GM21515 (cell line): Measurements from ENCODE around the gene FOXO6.
A peak's percentile ranks its signal among the peaks of the same experiment; 100 is the strongest.

Experiments
- ATAC-seq: cut with Tn5 transposase; IDR thresholded peaks from one replicate; pipeline ENCODE4 v1.9.1; 2021; ENCODE audit not compliant: unreplicated experiment

The FOXO6 gene

GRCh38 chr1:41360786-41361494 is at the start of gene FOXO6:
FOXO6 (plus strand) TSS chr1:41361434.
- peak; percentile 89 for ATAC-seq

GRCh38 chr1:41312991-41313645 is 48.1 kb upstream of the FOXO6 start:
- no peak for ATAC-seq

- no peak for ATAC-seq
Measured at GRCh38 chr1:41313661-41314131, 47.5 kb upstream of the FOXO6 start.

- no peak for ATAC-seq
Measured at GRCh38 chr1:41314376-41315145, 46.7 kb upstream of the FOXO6 start.

GRCh38 chr1:41315146-41315822 is 46.0 kb upstream of the FOXO6 start:
- no peak for ATAC-seq

- no peak for ATAC-seq
Measured at GRCh38 chr1:41315871-41316270, 45.4 kb upstream of the FOXO6 start.

- ATAC-seq, result no peak
Measured at GRCh38 chr1:41317361-41317760, 43.9 kb upstream of the FOXO6 start.

GRCh38 chr1:41318135-41318534 is 43.1 kb upstream of the FOXO6 start:
- no peak for ATAC-seq

- no peak for ATAC-seq
Measured at GRCh38 chr1:41319106-41319755, 42.0 kb upstream of the FOXO6 start.

- no peak for ATAC-seq
Measured at GRCh38 chr1:41319807-41320711, 41.2 kb upstream of the FOXO6 start.

GRCh38 chr1:41320895-41321676 is 40.1 kb upstream of the FOXO6 start:
- ATAC-seq, result no peak

GRCh38 chr1:41322101-41322661 is 39.1 kb upstream of the FOXO6 start:
- ATAC-seq, result no peak

GRCh38 chr1:41322835-41323234 is 38.4 kb upstream of the FOXO6 start:
- ATAC-seq, result no peak

- ATAC-seq, result no peak
Measured at GRCh38 chr1:41323243-41323642, 38.0 kb upstream of the FOXO6 start.

- no peak for ATAC-seq
Measured at GRCh38 chr1:41325801-41326200, 35.4 kb upstream of the FOXO6 start.

- no peak for ATAC-seq
Measured at GRCh38 chr1:41327383-41327999, 33.7 kb upstream of the FOXO6 start.

- no peak for ATAC-seq
Measured at GRCh38 chr1:41328001-41328615, 33.1 kb upstream of the FOXO6 start.
